ENCODE results near the gene ENPP4. TPM values are rescaled to one million over a fixed set of nuclear protein-coding genes. Genes with fewer than 3 reads are reported as not detected.
A peak's percentile ranks its signal among the peaks of the same experiment; 100 is the strongest.
"Not testable (repeated sequence)": the region's sequence is repeated elsewhere in the genome, so short reads cannot be mapped to it uniquely, and the experiment has no call there.

The ENPP4 gene
- total RNA-seq, 1 experiment from 2014 or later = 1.9 TPM

DNA sequence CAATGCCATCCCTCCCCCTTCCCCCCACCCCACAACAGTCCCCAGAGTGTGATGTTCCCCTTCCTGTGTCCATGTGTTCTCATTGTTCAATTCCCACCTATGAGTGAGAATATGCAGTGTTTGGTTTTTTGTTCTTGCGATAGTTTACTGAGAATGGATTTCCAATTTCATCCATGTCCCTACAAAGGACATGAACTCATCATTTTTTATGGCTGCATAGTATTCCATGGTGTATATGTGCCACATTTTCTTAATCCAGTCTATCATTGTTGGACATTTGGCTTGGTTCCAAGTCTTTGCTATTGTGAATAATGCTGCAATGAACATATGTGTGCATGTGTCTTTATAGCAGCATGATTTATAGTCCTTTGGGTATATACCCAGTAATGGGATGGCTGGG lies 1.5 kb downstream of the ENPP4 start:
- DNase-seq (ENCODE audit: low read depth) = not testable (repeated sequence)

- DNase-seq (ENCODE audit: low read depth) = no peak
These were observed 4.4 kb downstream of the ENPP4 start for GRCh38 chr6:46134216-46134615.

- no peak for DNase-seq (ENCODE audit: low read depth)
These were observed 5.4 kb downstream of the ENPP4 start for GRCh38 chr6:46135176-46135575.

DNA sequence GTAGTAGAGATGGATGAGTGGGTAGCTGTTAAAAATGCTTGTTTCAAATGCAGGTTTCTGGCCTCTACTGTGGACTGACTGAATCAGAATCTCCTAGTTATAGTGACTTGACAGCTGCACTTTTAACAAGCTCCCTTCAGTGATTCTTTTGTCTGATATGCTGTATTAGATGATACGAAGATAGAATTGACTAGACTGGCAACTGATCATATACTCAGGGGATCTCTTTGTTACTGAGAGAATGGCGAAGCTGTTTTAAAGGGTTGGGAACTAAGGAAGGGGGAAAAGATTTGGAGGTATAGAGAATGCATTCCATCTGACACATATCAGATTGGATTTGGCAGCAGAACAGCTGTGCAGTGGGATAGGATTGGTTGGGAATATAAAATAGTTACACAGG lies 7.0 kb downstream of the ENPP4 start:
- DNase-seq (ENCODE audit: low read depth) = no peak

DNA sequence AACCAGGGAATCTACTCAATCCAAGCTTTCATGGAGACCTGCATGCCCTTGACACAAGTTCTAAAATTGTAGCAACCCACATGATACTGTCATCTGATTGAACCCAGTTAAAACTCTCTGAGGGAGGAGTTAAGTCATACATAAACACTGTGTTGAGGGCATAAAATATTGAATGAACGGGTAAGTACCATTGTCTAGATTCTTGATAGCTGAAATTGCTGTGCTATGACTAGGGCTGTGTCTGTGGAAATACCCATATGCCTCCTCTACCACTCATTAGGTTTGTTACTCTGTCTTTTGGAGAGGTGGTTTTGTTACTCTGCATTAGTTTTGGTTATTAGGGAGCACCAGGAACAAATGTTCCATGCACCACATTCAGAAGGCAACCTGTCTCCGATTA lies 7.6 kb downstream of the ENPP4 start:
- DNase-seq (ENCODE audit: low read depth) = no peak

DNA sequence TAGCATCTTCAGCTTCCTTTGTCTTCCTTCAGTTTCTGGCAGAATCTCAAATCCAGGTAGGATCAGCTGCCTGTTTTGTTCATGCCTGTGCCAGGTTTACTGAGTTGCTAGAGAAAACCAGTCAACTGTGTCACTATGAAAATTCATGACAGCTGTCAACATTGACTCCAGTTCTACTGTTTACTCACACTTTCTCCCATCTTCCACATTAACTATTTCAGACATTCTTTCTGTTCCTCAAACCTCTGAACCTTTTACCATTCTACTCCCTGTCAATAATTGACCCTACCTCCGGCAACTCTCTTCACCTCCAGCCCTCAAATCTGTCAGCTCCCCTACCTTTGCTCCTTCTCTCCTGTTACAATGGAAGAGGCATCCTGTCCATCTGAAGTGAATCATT lies 8.5 kb downstream of the ENPP4 start:
- no peak for DNase-seq (ENCODE audit: low read depth)

GRCh38 chr6:46144270-46144669 lies 14.5 kb downstream of the ENPP4 start:
- no peak for DNase-seq (ENCODE audit: low read depth)

DNA sequence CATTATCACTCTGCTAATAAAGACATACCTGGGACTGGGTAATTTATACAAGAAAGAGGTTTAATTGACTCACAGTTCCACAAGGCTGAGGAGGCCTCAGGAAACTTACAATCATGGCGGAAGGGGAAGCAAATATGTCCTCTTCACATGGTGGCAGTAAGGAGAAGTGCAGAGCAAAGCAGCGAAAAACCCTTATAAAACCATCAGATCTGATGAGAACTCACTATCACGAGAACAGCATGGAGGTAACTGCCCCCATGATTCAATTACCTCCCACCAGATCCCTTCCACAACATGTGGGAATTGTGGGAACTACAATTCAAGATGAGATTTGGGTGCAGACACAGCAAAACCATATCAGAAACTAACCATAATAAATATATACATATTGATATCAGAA lies 19.3 kb downstream of the ENPP4 start:
- not testable (repeated sequence) for DNase-seq (ENCODE audit: low read depth)

DNA sequence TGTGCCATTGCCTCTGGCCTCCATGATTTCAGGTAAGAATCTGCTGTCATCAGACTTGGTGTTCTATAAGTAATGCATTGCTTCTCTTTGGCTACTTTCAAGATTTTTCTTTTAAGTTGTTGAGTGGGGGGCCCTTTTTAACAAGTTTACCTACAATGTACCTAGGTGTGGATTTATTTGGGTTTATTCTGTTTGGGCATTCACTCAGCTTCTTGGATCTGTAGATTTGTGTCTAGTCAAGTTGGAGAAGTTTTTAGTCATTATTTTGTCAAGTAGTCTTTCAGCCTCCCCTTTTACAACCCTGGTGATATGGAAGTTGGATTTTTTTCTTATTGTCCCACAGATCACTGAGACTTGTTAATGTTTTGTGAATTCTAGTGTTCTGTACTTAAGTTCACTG lies 26.9 kb downstream of the ENPP4 start:
- DNase-seq (ENCODE audit: low read depth) = no peak

- no peak for DNase-seq (ENCODE audit: low read depth)
These were observed 29.4 kb downstream of the ENPP4 start for GRCh38 chr6:46159229-46159628.

DNA sequence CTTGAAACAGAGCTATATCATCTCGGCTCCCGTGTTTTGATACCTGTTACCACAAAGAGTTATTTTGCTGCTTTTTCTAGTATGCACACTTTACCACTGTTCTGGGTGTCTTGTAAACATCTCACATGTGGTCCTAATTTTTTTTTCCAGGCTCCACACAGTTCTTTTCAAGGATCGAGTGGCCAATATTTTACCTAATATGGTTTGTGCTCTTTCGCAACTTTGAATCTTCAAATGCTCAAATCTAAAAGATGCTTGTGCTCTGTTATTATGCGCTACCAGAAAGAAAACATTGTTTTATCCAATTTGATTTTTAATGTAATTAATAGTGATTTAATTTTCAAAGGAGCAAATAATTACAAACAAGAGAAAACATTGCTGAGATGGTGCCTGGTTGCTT lies 30.3 kb downstream of the ENPP4 start:
- DNase-seq (ENCODE audit: low read depth) = no peak

- DNase-seq (ENCODE audit: low read depth) = peak; percentile 34
These were observed 40.8 kb downstream of the ENPP4 start, which contains the start of gene ENPP5 for GRCh38 chr6:46170357-46171289. Gene ENPP5, minus strand, starts transcription at chr6:46170980. Its CDS starts 2,718 bp downstream, at chr6:46168262.

- no peak for DNase-seq (ENCODE audit: low read depth)
These were observed 42.4 kb downstream of the ENPP4 start for GRCh38 chr6:46172176-46172575.

- no peak for DNase-seq (ENCODE audit: low read depth)
These were observed 45.1 kb downstream of the ENPP4 start for GRCh38 chr6:46174904-46175303.

- DNase-seq (ENCODE audit: low read depth) = peak; percentile 32
These were observed 45.7 kb downstream of the ENPP4 start for GRCh38 chr6:46175446-46175845.

- DNase-seq (ENCODE audit: low read depth) = no peak
These were observed 46.2 kb downstream of the ENPP4 start for GRCh38 chr6:46175976-46176375.

GRCh38 chr6:46184114-46184513 lies 54.3 kb downstream of the ENPP4 start:
- peak; percentile 88 for DNase-seq (ENCODE audit: low read depth)

DNA sequence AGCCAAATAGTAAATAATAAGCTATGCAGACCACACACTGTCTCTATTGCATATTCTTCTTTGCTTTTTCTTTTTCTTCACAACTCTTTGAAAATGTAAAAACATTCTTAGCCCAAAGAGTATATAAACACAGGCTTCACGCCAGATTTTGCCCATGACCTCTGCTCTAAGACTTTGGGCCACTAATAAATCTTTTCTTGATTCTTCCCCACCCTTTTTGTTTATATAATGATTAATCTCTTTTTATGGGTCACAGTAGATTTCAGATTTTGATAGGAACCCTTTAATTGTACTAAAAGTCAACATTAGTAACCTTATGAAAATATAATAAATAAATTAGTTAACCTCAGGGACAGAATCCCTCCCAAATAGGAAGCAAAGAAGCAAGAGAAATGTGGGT lies 56.8 kb downstream of the ENPP4 start:
- no peak for DNase-seq (ENCODE audit: low read depth)

- DNase-seq (ENCODE audit: low read depth) = no peak
These were observed 59.9 kb downstream of the ENPP4 start for GRCh38 chr6:46189726-46190125.

DNA sequence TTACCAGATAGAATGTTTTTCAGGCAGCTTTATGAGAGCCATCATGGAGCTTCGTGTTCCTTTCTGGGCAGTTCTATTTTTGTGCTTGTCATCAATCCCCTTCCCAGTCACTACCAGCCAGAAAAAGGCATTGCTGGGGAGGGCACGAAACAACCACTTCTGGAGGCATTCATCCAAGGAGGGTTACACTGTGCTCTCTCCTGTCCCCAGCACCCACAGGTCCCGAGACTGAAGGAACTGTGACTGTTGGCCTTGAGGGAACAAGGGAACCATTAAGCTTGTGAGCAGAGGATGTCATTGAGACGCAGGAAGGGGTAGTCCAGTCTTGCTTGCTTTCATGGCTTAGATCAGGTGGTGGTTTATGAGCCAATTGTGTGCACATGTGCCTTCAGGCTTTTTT lies 61.1 kb downstream of the ENPP4 start:
- no peak for DNase-seq (ENCODE audit: low read depth)

GRCh38 chr6:46191961-46192360 lies 62.2 kb downstream of the ENPP4 start:
- DNase-seq (ENCODE audit: low read depth) = peak; percentile 97

Measured in LHCN-M2 (cell line).